Measurements from ENCODE around the gene PAX2.

Gene PAX2

DNA sequence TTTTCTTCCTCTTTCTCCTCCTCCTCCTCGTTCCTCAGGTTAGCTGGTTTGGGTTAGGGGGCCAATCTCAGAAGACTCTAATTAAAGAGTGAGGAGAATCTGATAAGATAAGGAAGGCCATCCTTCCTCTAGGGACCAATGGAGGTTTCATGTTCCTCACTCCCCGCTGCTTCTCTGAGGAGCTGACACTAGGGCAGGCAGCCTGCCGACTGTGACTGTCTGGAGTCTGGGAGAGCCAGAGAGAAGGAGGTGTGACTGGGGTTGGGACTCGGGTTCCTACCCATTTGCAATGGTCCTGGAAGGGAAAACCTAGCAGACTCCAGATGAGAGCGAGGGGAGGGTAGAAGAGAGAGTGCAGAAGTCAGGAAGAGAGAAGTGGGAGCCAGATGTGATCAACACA is 15.3 kb downstream of the PAX2 start:
- no peak for DNase-seq

DNA sequence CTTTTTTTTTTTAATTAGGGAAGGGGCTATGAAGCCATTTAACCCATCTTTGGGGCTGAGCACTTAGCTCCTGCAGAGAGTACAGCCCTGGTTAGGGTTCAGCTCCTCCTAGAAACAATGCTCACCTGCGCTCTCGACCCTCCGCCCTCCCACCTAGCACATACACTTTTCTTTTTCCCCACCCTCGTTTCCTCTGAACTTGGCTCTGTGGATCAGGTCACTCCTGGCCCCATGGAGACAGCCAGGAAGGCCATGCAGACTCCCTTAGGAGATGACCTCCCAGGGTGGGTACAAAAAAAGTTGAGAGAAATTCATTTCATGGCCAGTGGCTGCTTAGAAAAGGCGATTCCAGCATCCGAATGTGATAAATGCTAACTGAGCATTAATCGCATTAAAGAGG is 15.8 kb downstream of the PAX2 start:
- DNase-seq, result no peak

- no peak for DNase-seq
These were observed 17.8 kb downstream of the PAX2 start for GRCh38 chr10:100763043-100763747.

- DNase-seq, result no peak
These were observed 21.5 kb downstream of the PAX2 start for GRCh38 chr10:100766693-100767421.

DNA sequence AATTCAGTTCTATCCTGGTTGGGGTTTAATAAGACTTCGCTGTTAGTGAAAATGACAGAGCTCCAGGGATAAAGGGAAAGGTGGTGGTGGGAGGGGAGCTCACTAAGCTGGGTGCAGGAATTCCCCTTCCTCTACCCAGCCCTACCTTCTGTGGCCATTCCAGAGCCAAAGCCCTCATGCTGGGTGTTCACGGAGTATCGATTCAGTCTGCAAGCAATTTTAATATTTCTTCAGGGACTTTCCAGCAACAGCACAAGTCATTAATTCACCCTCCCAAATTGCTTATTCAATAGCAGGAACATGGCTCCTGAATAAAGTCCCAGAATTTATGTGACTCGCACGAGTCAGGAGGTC is 22.0 kb downstream of the PAX2 start:
- no peak for DNase-seq

GRCh38 chr10:100769481-100769880 is 24.1 kb downstream of the PAX2 start:
- no peak for DNase-seq

GRCh38 chr10:100773646-100774045 is 28.3 kb downstream of the PAX2 start:
- no peak for DNase-seq

GRCh38 chr10:100774223-100774622 is 28.8 kb downstream of the PAX2 start:
- DNase-seq, result no peak

DNA sequence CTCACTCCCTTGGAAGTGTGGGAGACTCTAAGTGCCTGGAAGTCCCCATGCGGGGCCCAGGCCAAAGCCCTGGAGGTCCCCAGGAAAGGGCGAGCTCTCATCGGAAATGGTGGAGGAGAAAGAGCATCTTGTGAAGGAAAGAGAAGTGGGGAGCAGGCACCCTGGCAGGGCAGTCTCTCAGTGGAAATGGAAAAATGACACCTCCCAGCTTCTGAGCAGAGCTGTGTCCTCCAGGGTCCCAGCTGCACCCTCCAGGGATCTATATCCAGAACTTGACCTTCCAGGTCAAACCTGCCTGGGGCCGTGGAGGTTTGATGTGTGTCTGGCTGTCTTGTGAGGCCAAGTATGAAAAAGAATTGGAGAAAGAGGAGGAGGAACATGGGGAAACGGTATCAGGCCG is 29.5 kb downstream of the PAX2 start:
- no peak for DNase-seq

DNA sequence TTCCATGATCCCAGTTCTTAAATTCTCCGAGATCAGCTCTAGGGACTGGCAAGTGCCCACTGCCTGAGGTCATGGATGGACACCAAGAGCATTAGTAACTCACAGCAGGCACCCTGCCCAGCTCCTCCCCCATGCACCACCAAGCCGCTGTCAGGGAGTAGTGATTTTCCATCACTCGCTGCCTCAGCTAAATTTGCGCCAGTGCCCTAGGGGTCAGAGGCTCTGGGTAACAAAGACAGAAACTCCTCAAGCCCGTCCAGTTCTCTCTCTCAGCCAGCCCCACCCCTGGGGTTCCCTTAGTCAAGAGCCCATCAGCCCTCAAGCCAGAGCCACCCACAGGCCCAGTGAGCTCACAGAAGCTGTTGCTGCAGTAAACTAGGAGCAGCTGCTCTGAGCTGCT is 30.0 kb downstream of the PAX2 start:
- DNase-seq, result no peak

GRCh38 chr10:100775871-100776270 is 30.5 kb downstream of the PAX2 start:
- no peak for DNase-seq

DNA sequence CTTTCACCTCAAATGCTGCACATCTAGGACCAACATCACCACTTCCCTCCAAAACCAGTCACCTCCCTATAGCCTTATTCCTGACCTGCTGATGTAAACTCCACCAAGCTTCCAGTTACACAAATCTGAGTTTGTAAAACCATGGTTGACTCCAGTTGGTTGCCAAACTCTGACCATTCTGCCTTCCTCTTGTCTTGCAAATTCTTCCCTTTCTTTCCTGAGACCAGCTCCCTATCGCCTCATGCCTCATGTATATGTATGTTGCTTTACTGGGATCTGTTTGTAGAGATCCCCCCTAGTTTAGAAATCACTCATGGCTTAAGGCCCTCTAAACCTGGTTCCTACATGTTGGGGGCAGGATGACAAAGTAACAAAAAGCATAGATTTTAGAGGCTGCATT is 31.3 kb downstream of the PAX2 start:
- DNase-seq, result no peak

- DNase-seq, result no peak
These were observed 33.9 kb downstream of the PAX2 start for GRCh38 chr10:100779329-100779728.

DNA sequence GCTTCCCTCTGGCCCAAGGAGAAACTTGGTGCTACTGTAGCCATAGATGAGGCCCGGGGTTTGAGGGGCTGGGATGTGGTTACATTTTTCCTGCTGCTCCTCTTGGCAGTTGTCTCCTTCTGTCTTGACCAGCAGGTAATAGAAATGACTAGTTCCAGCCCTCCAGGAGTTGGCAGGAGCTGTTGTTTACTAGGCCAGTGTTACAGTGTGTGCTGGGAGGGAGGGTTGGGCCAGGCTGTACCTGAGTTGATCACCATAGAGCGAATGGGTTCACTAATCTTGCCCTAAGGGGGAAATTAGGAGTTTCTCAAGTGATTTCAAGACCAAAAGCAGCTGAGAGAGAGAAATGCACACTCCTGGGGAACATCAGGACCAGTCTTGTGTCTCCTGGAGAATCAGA is 34.9 kb downstream of the PAX2 start:
- DNase-seq, result no peak

DNA sequence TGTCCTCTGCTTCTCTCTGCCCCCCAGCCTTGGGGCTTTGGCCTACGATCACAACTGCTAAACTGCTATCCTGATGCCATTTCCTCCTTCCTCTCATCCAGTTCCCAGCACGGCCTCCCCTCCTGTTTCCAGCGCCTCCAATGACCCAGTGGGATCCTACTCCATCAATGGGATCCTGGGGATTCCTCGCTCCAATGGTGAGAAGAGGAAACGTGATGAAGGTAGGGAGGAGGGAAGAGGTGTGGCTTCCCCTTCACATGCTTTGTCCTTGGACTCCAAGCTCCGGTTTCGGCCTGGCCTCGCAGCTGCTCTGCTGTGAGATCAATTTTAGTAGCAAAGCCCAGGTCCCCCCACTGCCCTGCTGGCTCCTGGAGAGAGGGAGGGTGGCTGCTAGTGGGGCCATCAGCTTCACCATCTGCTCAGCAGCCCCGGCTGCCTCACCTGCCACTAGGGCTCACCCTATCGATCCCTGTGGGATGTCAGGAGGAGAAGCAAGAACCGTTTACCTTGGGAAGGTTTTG is 35.8 kb downstream of the PAX2 start:
- DNase-seq, result no peak

DNA sequence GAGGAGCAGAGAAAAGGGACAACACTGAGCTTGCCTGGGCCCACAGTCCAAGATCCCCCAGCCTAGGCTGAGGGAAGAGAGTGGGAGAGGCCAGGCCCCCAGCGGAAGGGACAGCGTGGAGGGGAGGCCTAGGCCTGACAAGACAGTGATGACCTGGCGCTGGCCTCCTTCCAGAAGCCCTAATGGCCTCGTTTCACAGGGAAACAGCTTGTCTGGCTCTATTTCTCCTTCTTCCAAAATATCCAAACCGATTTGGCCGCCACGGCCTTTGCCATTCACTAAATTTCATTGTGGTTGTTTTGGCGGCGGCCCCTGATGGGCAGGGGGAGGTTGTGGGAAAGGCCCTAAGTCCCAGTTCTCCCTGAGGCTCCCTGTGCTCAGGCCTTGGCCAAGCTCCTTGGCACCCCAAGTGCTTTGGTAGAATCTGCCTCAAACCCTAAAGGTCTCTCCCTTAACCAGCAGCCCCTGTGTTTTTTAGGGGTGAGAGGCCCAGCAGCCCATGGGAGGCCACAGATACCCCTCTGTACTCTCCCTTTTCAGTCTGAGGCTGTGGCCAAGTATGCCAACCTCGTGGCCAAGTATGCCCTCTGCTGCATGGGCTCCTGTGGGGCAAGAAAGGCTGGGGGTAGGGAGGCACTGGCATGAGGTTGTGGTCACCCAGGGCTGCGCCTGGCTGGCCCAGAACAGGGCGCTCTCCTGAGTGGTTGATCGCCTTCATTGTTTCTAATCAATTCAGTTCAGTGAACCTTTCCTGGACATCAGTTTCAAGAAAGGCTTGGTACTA is 37.3 kb downstream of the PAX2 start:
- DNase-seq, result no peak

DNA sequence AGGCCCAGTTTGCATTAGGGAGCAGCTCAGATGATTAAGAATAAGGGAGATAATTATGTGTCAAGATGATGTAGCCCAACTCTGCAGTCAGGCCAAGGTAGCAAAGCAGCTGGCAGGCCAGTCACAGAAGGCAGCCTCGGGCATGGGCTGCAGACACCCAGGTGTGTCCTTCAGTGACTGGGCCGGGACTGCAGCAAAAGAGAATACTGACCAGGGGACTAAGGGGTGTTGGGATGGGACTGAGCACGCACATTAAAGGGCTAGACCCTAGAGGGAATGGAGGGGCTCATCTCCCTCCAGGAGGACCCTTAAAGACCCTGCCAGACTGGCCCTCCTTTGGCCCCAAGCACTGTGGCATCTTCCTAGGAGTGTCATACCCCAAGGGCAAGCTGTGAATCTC is 38.7 kb downstream of the PAX2 start:
- no peak for DNase-seq

DNA sequence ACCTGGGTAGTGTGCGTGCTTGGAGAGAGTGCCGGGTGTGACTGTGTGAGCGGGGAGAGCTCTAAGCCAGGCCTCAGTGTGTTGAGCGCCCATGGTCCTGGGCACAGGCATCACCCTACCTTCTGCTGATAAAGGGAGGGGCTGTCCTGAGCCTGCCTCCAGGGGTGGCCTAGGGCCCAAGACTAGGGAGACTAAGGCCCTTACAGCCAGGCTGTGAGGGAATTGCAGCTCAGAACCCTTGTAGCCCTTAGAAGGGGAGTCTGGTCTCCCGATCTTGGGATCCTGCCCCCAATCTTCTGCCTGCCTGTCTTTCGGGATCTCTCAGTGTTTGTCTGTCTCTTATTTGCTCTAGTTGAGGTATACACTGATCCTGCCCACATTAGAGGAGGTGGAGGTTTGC is 41.2 kb downstream of the PAX2 start:
- DNase-seq, result no peak

GRCh38 chr10:100788002-100788903 is 42.9 kb downstream of the PAX2 start:
- DNase-seq, result no peak

DNA sequence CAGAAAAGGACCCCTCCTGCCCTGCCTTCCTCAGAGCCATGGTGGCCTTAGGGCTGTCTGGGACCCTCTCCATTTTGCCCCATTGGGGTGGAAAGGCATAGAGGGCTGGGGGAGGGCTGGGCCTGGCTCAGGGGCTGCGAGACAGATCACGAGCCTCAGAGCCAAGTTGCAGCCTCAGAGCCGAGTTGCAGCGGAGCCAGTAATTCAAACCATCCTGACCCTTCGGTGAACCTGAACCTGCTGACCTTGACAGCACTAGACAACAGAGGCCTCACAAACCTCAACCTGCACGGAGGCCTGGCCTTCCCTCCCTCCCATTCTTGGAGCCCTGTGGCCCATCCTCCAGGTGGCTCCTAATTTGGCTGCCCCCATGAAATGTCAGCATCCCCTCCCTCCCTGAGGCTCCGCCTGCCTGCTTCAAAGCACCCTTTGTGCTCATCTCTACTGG is 45.4 kb downstream of the PAX2 start:
- no peak for DNase-seq

DNA sequence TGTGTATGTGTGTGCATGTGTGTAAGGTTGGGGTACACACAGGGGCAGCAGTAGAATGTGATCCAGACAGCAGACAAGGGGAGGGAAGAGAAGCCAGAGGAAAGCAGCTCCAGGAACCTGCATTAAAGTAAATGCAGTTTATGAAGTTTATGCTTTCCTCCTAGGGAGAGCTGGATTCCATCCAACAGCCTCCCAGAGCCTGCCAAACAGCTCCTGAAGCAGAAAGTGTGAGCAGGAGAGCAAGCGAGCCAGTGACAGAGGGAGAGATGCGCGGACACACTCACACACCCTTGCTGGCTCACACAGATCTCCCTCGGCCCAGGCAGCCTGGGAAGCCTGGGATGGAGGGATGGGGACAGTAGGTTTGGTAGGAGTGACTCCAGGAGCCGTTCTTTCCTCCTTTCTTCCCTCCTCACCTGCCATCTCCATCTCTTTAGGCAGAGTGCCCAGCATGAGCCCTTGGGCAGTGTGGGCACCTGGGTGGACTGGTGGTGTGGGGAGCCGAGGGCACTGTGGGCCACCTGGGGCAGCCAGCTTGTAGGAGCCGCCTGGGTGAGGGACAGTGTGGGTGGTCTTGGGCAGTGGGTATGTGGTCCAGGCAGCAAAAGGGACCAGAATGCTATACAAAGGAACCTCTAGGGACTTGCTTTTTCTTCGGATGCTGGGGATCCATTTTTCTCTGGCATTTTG is 46.1 kb downstream of the PAX2 start:
- DNase-seq, result no peak

DNA sequence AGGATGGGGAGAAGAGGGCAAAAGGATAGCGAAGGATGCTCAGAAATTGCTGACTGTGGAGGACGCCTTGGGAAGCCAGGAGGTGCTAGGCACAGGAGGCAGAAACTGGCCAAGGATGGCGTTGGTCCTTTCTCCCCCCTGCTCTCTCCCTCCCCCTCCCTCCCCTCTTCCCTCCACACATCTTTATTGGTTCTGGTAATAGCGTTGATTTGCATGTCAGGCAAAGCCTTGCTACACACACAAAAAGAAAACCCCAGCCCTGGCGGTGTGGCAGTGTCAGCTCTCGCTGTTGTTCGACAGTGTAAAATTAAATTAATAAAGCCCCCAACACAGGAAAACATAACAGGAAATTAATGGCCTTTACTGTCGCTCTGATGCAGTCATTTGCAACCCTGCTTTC is 47.2 kb downstream of the PAX2 start:
- no peak for DNase-seq

Data from NK-92 treated with Interleukin-12 subunit alpha and Interleukin-12 subunit beta, amount 100 ng/mL, for 24 hours (cell line).